OCI-LY7 (cell line): ENCODE results near the gene SPINK4. TPM values are rescaled to one million over a fixed set of nuclear protein-coding genes. Genes with fewer than 3 reads are reported as not detected.

Experiments used
- BruUV-seq: library from RNA; stranded (reverse); fragments of 400-500 nt; replicated peaks from 2 replicates; lab custom pipeline; 2021; lab: Mats Ljungman, UMichigan
- CTCF ChIA-PET: fragments of 300-600 bp; sonication (Branson Sonifier 250); formaldehyde crosslinking; loops from one replicate; lab custom pipeline; 2022; ENCODE audit warnings: antibody characterized with exemption; ENCODE audit not compliant: unreplicated experiment; lab: Charles Lee
- POLR2A ChIA-PET: fragments of 300-600 bp; sonication (Branson Sonifier 250); formaldehyde crosslinking; loops from one replicate; lab custom pipeline; 2022; ENCODE audit warnings: antibody characterized with exemption; lab: Charles Lee
- DNase-seq: peaks from one replicate; pipeline ENCODE4 v3.0.0-alpha.2; 2015; ENCODE audit warnings: low spot score
- H2AFZ ChIP-seq: fragments of 200-600 bp; sonication (generic), shearing (Covaris generic); 2 replicates; pipeline ENCODE4 v1.6.1; 2014; ENCODE audit warnings: mild to moderate bottlenecking, antibody characterized with exemption, low read length, moderate library complexity
- H3K27ac ChIP-seq: fragments of 200-600 bp; sonication (generic); 2 replicates; pipeline ENCODE4 v1.5.1; 2014; ENCODE audit warnings: mixed run types, low read depth, mild to moderate bottlenecking, moderate library complexity, low read length, inconsistent platforms; ENCODE audit not compliant: poor library complexity, severe bottlenecking
- H3K36me3 ChIP-seq: fragments of 200-600 bp; sonication (generic); 2 replicates; pipeline ENCODE4 v1.6.1; 2014; ENCODE audit warnings: mild to moderate bottlenecking, antibody characterized with exemption, low read length, moderate library complexity, mixed read lengths; ENCODE audit not compliant: insufficient read depth
- H3K4me1 ChIP-seq: fragments of 200-600 bp; sonication (generic); 2 replicates; pipeline ENCODE4 v1.5.1; 2014; ENCODE audit warnings: mild to moderate bottlenecking, low read length; ENCODE audit not compliant: insufficient read depth, poor library complexity, severe bottlenecking
- H3K4me2 ChIP-seq: fragments of 200-600 bp; sonication (generic); 2 replicates; pipeline ENCODE4 v1.6.1; 2014; ENCODE audit warnings: mild to moderate bottlenecking, low read length
- H3K4me3 ChIP-seq: fragments of 200-600 bp; sonication (generic); 2 replicates; pipeline ENCODE4 v1.5.1; 2014; ENCODE audit warnings: mild to moderate bottlenecking, low read depth, low read length; ENCODE audit not compliant: poor library complexity, severe bottlenecking
- H3K79me2 ChIP-seq: fragments of 200-600 bp; sonication (generic); 2 replicates; pipeline ENCODE4 v1.6.1; 2016; ENCODE audit warnings: low read depth, mild to moderate bottlenecking, low read length, moderate library complexity, mixed read lengths; ENCODE audit not compliant: insufficient read depth
- H3K9me2 ChIP-seq: fragments of 200-600 bp; sonication (generic); 2 replicates; pipeline ENCODE4 v1.6.1; 2016; ENCODE audit warnings: mild to moderate bottlenecking, low read length, mixed read lengths; ENCODE audit not compliant: insufficient read depth
- H3K9me3 ChIP-seq: fragments of 200-600 bp; sonication (generic); 2 replicates; pipeline ENCODE4 v1.6.1; 2014; ENCODE audit warnings: mild to moderate bottlenecking, mixed run types, low read length, mixed read lengths
- H4K20me1 ChIP-seq: fragments of 200-600 bp; sonication (generic); 2 replicates; pipeline ENCODE4 v1.6.1; 2014; ENCODE audit warnings: mild to moderate bottlenecking, antibody characterized with exemption, low read length, moderate library complexity, mixed read lengths; ENCODE audit not compliant: insufficient read depth
- EZH2phosphoT487 ChIP-seq: fragments of 200-600 bp; sonication (generic); IDR thresholded peaks from 2 replicates; pipeline ENCODE4 v1.6.1; 2018; ENCODE audit warnings: low read depth, borderline replicate concordance, mild to moderate bottlenecking, mixed run types, antibody characterized with exemption, low read length, moderate library complexity, mixed read lengths
- intact Hi-C: fragments of 100-400 bp; cut with micrococcal nuclease; formaldehyde crosslinking; loops from one replicate; pipeline ENCODE4 v1.10.0; 2022; ENCODE audit not compliant: unreplicated experiment
- total RNA-seq, 2 experiments: library from RNA; depleted of rRNA in 1 of 2; stranded (reverse); fragments of >200 nt in 1 of 2; shearing (Covaris generic) in 1 of 2; gene quantifications; 2 replicates each; pipeline ENCODE4 v1.2.3, GENCODE V29; 2014 to 2022
- TF ChIP-seq, protein P1 (sequence below): fragments of 200-600 bp; sonication (generic); conservative IDR thresholded peaks from 2 replicates; pipeline ENCODE4 v1.5.1; 2014; ENCODE audit warnings: mild to moderate bottlenecking, antibody characterized with exemption, low read length, moderate library complexity, mixed read lengths

Gene SPINK4
- total RNA-seq, 2 experiments from 2014 or later, result not detected

DNA sequence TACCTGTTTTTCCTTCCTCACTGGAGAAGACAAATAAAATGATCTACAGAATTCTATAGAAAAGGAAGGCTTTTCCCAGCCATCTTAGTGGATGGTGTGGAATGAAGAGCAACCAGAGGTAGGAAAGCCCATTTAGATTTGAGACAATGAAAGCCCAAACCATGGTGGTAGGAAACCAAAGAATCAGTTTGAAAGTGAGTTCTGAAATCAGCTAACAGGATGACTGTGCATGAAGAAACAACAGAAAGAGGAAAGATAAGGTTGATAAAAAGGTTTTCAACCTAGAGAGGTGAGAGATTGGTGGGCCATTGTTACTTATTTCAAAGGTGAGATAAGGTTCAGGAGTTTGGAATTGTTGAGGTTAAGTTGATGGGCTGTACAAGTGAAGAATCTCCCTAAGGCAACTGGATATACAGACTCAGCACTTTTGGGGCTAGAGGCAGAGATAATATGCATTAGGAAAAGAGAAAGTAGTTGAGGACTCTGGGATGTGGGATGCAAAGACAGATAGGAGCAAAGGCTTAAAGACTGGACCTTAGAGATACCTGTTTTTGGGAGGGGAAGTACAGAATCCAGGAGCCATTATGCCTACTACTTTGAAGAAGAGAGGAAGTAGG is 27.3 kb downstream of the SPINK4 start:
- no peak overlapping the region; the same call in 1 of the 2 replicates for H3K4me2 ChIP-seq
- POLR2A ChIA-PET, result interaction anchor here (0.6 to 0.8 kb wide), 2 partner anchors 65 to 85 kb away, joined by 3 to 4 read pairs; no protein-coding TSS in a partner anchor
- no peak overlapping the region for H3K27ac ChIP-seq
- H3K9me3 ChIP-seq, result no peaks in the 10 kb centered on the region
- H3K4me1 ChIP-seq, result peaks cover 12% of the 10 kb centered on the region
- no TSS peak for BruUV-seq
- no peaks in the 10 kb centered on the region for H3K9me2 ChIP-seq
- CTCF ChIA-PET, result no interaction called here
- TF ChIP-seq, protein P1, sequence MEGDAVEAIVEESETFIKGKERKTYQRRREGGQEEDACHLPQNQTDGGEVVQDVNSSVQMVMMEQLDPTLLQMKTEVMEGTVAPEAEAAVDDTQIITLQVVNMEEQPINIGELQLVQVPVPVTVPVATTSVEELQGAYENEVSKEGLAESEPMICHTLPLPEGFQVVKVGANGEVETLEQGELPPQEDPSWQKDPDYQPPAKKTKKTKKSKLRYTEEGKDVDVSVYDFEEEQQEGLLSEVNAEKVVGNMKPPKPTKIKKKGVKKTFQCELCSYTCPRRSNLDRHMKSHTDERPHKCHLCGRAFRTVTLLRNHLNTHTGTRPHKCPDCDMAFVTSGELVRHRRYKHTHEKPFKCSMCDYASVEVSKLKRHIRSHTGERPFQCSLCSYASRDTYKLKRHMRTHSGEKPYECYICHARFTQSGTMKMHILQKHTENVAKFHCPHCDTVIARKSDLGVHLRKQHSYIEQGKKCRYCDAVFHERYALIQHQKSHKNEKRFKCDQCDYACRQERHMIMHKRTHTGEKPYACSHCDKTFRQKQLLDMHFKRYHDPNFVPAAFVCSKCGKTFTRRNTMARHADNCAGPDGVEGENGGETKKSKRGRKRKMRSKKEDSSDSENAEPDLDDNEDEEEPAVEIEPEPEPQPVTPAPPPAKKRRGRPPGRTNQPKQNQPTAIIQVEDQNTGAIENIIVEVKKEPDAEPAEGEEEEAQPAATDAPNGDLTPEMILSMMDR, result no peak
- TF ChIP-seq EZH2phosphoT487, result no peak
- intact Hi-C loops, result no loop called here
- no peaks in the 10 kb centered on the region for H4K20me1 ChIP-seq
- H3K4me3 ChIP-seq, result no peak overlapping the region
- H3K79me2 ChIP-seq, result peaks cover 28% of the 10 kb centered on the region
- DNase-seq, result no peak
- H2AFZ ChIP-seq, result no peak overlapping the region
- H3K36me3 ChIP-seq, result peaks cover 63% of the 10 kb centered on the region

DNA sequence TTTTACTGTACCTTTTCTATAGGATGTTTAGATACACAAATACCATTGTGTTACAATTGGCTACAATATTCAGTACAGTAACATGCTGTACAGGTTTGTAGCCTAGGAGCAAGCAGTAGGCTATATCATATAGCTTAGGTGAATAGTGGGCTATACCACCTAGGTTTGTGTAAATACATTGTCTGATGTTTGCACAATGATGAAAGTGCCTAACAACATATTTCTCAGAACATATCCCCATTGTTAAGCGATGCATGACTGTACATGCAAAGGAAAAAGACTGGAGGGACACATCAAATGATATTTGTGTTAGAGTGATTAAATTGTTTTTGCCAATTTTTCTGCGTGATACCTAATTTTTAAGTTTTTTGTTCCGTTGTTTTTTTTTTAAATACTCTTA is 30.2 kb downstream of the SPINK4 start:
- no TSS peak for BruUV-seq
- H3K4me1 ChIP-seq, result peaks cover 7% of the 10 kb centered on the region
- peaks cover 8% of the 10 kb centered on the region; the same call in 1 of the 2 replicates for H3K79me2 ChIP-seq
- ChIA-PET POLR2A (interaction anchor here (1.0 to 1.3 kb wide), 2 partner anchors 8 to 15 kb away, joined by 3 read pairs; no protein-coding TSS in a partner anchor), CTCF (no interaction called here)
- no peaks in the 10 kb centered on the region for H3K9me2 ChIP-seq
- intact Hi-C loops, result no loop called here
- H3K9me3 ChIP-seq, result no peaks in the 10 kb centered on the region
- no peak for DNase-seq
- no peak overlapping the region for H3K4me3 ChIP-seq
- H3K4me2 ChIP-seq, result no peak overlapping the region
- no peak overlapping the region for H3K27ac ChIP-seq
- H3K36me3 ChIP-seq, result peaks cover 73% of the 10 kb centered on the region
- TF ChIP-seq EZH2phosphoT487, result no peak
- TF ChIP-seq, protein P1, result no peak
- no peak overlapping the region for H2AFZ ChIP-seq
- H4K20me1 ChIP-seq, result no peaks in the 10 kb centered on the region

DNA sequence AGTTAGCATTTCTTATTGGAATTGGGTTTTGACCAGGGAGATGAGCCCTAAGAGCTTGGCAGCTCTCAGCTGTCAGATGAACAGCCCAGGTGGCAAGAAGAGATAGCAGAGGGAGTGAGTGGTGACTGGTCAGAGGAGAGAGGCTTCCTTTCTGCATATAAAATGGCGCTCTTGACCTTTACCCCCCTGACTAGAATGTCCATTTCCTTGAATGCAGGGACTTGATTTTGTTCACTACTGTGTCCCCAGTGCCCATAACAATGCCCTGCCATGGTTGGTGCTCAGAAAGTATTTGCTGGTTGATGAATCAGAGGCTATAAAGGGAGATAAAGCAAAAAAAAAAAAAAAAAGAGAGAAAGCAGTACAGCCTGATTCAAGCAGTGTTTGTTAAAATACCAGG is 32.1 kb downstream of the SPINK4 start:
- H3K27ac ChIP-seq, result no peak overlapping the region
- H3K4me2 ChIP-seq, result no peak overlapping the region
- no TSS peak for BruUV-seq
- ChIA-PET POLR2A (no interaction called here), CTCF (no interaction called here)
- intact Hi-C loops, result no loop called here
- TF ChIP-seq, protein P1, result no peak
- no peak for TF ChIP-seq EZH2phosphoT487
- H3K36me3 ChIP-seq, result peaks cover 85% of the 10 kb centered on the region
- no peak overlapping the region for H2AFZ ChIP-seq
- no peaks in the 10 kb centered on the region; the same call in 1 of the 2 replicates for H3K79me2 ChIP-seq
- no peaks in the 10 kb centered on the region for H3K9me3 ChIP-seq
- no peaks in the 10 kb centered on the region for H4K20me1 ChIP-seq
- no peak overlapping the region for H3K4me3 ChIP-seq
- H3K9me2 ChIP-seq, result no peaks in the 10 kb centered on the region
- no peaks in the 10 kb centered on the region for H3K4me1 ChIP-seq
- no peak for DNase-seq
